GM19328 (cell line): Measurements from ENCODE around the gene AKAP6.

Experiments used
- ATAC-seq: cut with Tn5 transposase; IDR thresholded peaks from one replicate; pipeline ENCODE4 v1.9.1; 2021; ENCODE audit warnings: mild to moderate bottlenecking, moderate library complexity; ENCODE audit not compliant: unreplicated experiment

The AKAP6 gene

GRCh38 chr14:32602699-32603098 lies 273.6 kb downstream of the AKAP6 start:
- no peak for ATAC-seq

DNA sequence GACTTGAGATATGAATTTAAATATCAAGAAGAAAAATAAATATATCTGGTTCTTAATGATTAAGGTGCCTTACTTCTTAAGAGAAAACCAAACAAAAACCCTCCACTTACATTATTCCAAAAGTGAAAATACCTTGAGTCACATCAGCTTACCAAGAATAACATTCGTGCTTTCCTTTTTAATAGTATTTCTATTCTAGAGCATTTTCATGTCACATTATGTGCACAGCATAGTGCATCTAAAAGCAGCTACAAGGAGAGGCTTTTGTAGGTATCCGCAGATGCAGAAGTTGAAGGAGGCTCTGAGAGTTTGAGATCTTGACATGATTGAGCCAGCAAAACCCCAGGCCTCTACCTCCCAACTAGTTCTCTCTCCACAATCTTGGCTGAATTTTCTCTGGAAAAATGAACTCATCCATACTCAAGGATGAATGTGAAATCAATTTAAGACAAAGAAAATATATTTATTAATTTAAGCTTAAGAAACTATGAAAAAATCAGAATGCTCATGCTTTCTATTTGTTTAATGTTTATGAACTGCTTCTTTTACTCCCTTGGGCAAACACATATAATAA lies 275.0 kb downstream of the AKAP6 start:
- ATAC-seq, result no peak

DNA sequence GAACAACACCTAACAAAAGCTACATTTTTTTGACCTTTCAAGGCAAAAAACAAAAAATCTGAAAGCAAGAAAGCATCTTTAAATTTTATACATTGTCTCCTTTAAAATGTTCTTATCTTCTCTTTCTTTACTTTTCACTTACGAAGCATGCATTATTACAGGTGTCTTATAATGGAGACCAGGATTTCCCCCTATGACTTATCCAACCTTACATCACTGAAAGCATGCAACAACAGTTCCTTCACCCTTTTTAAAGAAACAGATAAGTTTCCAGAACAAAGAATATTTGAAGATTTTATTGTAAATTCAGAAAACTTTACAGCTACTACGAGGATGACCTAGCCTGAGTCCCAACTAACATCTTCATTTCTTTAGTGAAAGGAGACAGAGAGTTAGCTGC lies 277.2 kb downstream of the AKAP6 start:
- no peak for ATAC-seq

GRCh38 chr14:32607399-32607798 lies 278.3 kb downstream of the AKAP6 start:
- ATAC-seq, result no peak

- ATAC-seq, result no peak
Measured at GRCh38 chr14:32608857-32609256, 279.8 kb downstream of the AKAP6 start.

GRCh38 chr14:32609388-32609787 lies 280.3 kb downstream of the AKAP6 start:
- no peak for ATAC-seq

DNA sequence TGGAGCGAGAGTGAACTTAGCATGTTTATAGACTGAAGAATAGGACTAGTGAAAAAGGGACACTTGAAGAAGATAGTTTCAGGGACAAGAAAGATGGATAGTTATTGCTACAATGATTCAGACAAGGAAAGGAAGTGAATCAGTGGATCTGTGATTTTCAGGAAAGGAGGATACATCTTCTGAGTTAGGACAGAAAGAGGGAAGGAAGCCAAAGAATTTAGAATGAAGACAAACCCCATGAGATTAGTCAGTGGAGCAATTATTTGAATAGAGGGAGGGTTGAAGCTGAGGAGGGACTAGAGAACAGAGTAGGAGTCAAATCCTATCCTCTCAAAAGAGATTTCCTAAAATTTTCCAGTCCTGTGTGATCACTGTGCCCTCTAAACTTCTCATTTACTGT lies 282.7 kb downstream of the AKAP6 start:
- no peak for ATAC-seq

DNA sequence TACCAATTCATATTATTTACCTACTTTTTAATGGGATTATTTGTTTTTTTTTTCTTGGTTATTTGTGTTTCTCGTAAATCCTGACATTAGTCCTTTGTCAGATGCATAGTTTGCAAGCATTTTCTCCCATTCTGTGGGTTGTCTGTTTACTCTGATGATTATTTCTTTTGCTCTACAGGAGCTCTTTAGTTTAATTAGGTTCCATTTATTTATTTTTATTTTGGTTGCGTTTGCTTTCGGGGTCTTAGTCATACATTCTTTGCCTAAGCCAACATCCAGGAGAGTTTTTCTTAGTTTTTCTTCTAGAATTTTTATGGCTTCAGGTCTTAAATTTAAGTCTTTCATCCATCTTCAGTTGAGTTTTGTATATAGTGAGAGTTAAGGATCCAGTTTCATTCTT lies 289.9 kb downstream of the AKAP6 start:
- ATAC-seq, result no peak

GRCh38 chr14:32620303-32620702 lies 291.2 kb downstream of the AKAP6 start:
- ATAC-seq, result no peak

- no peak for ATAC-seq
Measured at GRCh38 chr14:32620724-32621123, 291.6 kb downstream of the AKAP6 start.

- ATAC-seq, result no peak
Measured at GRCh38 chr14:32621585-32621984, 292.5 kb downstream of the AKAP6 start.

GRCh38 chr14:32622742-32623141 lies 293.6 kb downstream of the AKAP6 start:
- ATAC-seq, result no peak

- no peak for ATAC-seq
Measured at GRCh38 chr14:32623300-32624093, 294.4 kb downstream of the AKAP6 start.

GRCh38 chr14:32625211-32625610 lies 296.1 kb downstream of the AKAP6 start:
- no peak for ATAC-seq

- no peak for ATAC-seq
Measured at GRCh38 chr14:32627545-32628298, 298.6 kb downstream of the AKAP6 start.

DNA sequence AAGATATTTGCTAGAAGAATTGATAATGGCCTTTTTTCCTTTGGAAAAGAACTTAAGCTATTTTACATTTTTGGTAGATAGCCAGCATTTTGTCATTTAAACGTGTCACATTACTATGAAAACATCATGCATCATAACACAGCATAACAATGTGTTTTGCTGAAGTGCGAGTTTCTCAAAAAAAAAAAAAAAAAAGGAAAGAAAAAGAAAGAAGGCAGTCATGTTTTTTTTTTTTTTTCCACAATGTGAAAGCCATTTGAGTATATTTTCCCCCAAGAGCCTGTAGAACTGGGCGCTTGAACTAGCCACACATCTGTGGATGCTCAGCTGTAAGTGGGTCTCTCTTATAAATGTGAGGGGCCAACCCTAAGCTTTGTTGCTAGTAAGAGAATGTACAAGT lies 300.1 kb downstream of the AKAP6 start:
- no peak for ATAC-seq

GRCh38 chr14:32630701-32631100 lies 301.6 kb downstream of the AKAP6 start:
- ATAC-seq, result no peak

DNA sequence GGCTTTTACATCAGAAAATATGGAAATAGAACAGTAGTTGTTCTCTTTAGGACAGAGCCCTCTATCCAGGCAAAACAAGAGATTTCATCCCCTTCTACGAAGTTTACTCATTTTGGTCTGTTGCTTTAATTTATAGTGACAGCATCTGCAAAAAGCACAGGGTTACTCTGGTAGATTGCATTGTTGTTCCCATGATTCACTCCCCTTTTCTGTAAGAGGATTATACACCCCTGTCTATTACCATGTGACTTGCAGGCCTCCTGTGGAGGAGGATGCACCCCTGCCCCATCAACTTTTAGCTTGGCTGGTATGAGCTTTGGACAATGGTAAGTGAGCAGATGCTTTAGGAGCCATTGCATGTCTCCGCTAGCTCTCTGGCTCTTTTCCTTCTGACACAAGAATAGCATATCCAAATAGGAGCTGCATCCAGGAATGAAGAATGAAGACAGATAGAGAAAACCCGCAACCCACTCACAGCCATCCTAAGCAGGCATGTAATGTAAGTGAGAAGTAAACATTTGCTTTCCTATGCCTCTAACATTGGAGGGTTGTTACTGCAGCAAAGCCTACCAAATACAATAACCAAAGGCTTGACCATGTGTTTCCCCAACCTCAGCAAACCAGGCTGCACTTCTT lies 304.2 kb downstream of the AKAP6 start:
- ATAC-seq, result no peak

DNA sequence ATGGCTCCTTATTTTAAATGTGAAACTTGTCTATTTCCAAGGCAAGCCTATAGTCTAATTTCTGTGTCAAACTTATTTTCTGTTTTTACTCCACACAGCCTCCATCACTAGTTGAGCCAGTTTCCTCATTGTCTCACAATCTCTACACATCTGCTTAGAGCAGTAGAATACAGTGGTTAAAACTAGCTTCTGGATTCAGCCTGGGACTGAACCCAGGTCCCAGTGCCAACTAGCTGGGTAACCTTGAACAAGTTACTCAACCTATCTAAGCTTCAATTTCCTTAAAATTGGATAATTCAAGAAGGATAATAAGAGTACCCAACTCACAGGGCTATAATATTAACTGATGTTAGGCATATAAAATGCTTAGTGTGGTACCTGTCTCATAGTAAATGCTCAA lies 304.8 kb downstream of the AKAP6 start:
- no peak for ATAC-seq

DNA sequence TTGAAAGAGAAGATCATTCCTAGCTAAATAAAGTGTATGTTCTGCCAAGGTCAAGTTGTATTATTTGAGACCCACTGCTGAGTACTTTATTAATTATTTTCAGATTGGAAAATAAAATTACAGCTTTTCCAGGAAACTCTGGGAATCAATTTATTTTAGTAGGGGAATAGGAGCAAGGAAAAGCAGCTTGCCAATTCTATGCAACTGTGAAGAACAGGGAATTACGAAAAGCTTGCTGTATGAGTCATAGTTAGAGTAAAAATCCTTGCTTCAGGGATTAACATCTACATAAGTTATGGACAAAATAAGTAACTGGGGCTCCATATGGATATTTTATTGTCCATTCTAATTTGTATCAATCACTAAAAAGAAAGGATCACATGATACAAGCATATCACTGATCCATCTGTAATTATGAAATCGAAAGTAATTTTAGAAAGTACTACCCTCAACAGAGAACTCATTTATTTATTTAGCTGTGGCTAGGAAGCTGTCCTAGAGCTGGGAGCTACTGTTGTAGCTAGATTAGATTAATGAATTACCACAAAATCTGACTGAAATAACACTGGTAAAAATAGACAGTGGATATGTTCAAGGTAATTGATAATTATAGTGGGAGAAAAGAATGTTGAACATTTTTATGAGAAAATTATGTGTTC lies 306.1 kb downstream of the AKAP6 start:
- ATAC-seq, result no peak

- no peak for ATAC-seq
Measured at GRCh38 chr14:32637582-32637981, 308.5 kb downstream of the AKAP6 start.
